GM18499 (cell line): Measurements from ENCODE around the gene PPP1R18.
"Not testable (repeated sequence)": the region's sequence is repeated elsewhere in the genome, so short reads cannot be mapped to it uniquely, and the experiment has no call there.

Experiments
- ATAC-seq: cut with Tn5 transposase; IDR thresholded peaks from one replicate; pipeline ENCODE4 v1.9.1; 2021; ENCODE audit warnings: moderate number of reproducible peaks; ENCODE audit not compliant: insufficient read depth, unreplicated experiment

Gene PPP1R18

GRCh38 chr6:30670760-30671527 lies 15.5 kb downstream of the PPP1R18 start:
- no peak for ATAC-seq

GRCh38 chr6:30666300-30666699 lies 20.1 kb downstream of the PPP1R18 start:
- not testable (repeated sequence) for ATAC-seq

GRCh38 chr6:30664994-30665767 lies 21.3 kb downstream of the PPP1R18 start:
- no peak for ATAC-seq

GRCh38 chr6:30657922-30658321 lies 28.5 kb downstream of the PPP1R18 start:
- not testable (repeated sequence) for ATAC-seq

- no peak for ATAC-seq
These were observed 29.0 kb downstream of the PPP1R18 start for GRCh38 chr6:30657454-30657853.

GRCh38 chr6:30656513-30656912 lies 29.9 kb downstream of the PPP1R18 start:
- no peak for ATAC-seq

- ATAC-seq = no peak
These were observed 30.7 kb downstream of the PPP1R18 start for GRCh38 chr6:30655743-30656094.

- ATAC-seq = no peak
These were observed 31.4 kb downstream of the PPP1R18 start for GRCh38 chr6:30654798-30655742.

GRCh38 chr6:30651143-30651542 lies 35.3 kb downstream of the PPP1R18 start:
- ATAC-seq = no peak

GRCh38 chr6:30647242-30648116 lies 39.0 kb downstream of the PPP1R18 start:
- ATAC-seq = no peak

- ATAC-seq = no peak
These were observed 39.8 kb downstream of the PPP1R18 start, which contains the start of gene C6orf136 for GRCh38 chr6:30646450-30647241. C6orf136 (plus strand) TSS chr6:30647133; CDS start chr6:30647232, 99 bp downstream.

GRCh38 chr6:30645989-30646388 lies 40.5 kb downstream of the PPP1R18 start:
- no peak for ATAC-seq

- no peak for ATAC-seq
These were observed 41.7 kb downstream of the PPP1R18 start for GRCh38 chr6:30644769-30645168.

- ATAC-seq = no peak
These were observed 42.8 kb downstream of the PPP1R18 start for GRCh38 chr6:30643656-30644055.

GRCh38 chr6:30641048-30641447 lies 45.4 kb downstream of the PPP1R18 start:
- ATAC-seq = no peak

GRCh38 chr6:30640481-30640880 lies 46.0 kb downstream of the PPP1R18 start:
- ATAC-seq = no peak

GRCh38 chr6:30635834-30636233 lies 50.6 kb downstream of the PPP1R18 start:
- ATAC-seq = no peak

- ATAC-seq = no peak
These were observed 59.7 kb downstream of the PPP1R18 start, which contains the start of gene ATAT1 for GRCh38 chr6:30626484-30627366. ATAT1 (plus strand) TSS chr6:30626874.
